GM18951 (cell line): ENCODE data around the gene KRTAP19-1.

ENCODE experiments used
- POLR2A ChIP-seq: IDR thresholded peaks from 4 replicates; pipeline ENCODE4 v1.6.1; 2011; ENCODE audit warnings: mild to moderate bottlenecking; ENCODE audit not compliant: insufficient read length, insufficient read depth; ENCODE audit errors: extremely low read depth
- in situ Hi-C: fragments of 300-500 bp; cut with MboI; formaldehyde crosslinking; loops from one replicate; pipeline ENCODE4 v1.12.0; 2022; ENCODE audit warnings: low sequenced_read_pairs, mixed read lengths, inconsistent platforms; ENCODE audit not compliant: unreplicated experiment

KRTAP19-1 gene

DNA sequence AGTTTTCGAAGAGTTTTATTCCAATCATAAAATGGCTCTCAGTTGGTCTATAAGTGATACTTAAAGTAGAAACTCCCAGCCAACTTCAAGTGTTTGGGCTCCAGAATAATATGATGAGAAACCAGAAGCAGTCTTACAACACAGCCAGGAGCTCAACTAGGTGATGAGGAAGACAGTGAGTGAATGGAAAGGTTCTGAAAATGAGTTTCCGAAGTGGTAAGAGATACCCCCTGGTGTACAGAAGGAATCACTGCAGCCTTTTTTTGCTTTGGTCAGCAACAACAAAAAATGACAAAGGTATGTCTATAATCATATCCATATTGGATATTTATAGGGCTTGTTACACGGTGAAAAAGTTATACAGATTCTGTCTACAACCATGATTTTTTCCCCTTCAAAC, 16.5 kb downstream of the KRTAP19-1 start:
- in situ Hi-C loops: no loop called here
- no peak for TF ChIP-seq POLR2A

DNA sequence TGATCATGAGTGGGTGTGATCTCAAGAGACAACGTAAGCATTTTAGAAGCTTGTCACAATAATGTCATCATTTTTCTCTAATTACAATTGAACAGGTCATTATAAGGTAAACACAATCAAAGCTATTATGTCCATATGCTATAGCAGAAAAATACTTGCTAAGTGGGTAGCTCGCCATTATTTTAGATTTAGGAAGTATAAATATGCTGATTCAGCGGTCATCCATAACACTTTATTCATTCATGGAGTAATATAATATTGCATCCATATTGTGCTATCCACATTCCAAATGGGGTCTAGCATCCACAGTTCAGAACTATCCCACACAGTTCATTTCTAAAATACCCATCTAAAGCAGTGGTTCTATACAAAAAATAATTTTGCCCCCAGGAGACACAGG, 31.7 kb downstream of the KRTAP19-1 start:
- in situ Hi-C loops: no loop called here
- no peak for TF ChIP-seq POLR2A

DNA sequence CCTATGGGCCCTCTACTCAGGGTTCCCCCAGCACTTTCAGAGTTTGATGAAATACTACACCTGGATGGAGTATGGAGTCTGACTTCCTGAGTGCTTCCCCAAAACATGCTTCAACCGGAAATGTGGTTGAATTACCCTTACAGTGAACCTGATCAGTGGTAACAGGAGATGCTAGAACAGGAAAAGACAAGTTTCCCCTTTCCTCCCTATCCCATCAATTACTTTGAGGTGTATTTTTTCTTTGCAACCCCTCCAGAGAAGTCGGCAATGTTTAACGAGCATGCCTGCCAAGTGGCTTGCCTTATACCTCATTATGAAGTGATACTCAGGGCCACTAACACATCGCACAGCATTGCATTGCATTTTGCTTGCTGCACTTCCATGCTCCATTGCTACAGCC, 33.1 kb downstream of the KRTAP19-1 start:
- in situ Hi-C loops: no loop called here

DNA sequence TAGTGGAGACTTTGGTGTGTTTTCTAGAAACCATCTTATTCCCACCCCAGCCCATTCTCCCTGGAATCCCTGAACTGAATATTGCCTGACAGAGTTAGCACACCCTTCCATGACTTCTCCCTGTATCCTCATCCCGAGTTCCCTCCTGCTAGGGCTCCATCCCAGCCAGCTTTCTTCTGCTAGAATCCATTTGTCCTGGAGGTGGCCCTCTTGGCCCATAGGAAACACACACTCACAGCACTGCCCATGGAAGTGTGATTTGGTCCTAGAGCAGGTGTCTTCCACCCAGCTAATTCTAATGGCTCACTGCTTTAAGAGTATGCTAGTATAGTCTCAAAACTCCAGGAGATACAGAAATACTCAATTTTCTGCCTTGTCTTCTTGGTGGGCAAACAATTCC, 36.0 kb downstream of the KRTAP19-1 start:
- no peak for TF ChIP-seq POLR2A
- in situ Hi-C loops: no loop called here

More for the DNA sequence above, 33.1 kb downstream of the KRTAP19-1 start:
- no peak for TF ChIP-seq POLR2A

DNA sequence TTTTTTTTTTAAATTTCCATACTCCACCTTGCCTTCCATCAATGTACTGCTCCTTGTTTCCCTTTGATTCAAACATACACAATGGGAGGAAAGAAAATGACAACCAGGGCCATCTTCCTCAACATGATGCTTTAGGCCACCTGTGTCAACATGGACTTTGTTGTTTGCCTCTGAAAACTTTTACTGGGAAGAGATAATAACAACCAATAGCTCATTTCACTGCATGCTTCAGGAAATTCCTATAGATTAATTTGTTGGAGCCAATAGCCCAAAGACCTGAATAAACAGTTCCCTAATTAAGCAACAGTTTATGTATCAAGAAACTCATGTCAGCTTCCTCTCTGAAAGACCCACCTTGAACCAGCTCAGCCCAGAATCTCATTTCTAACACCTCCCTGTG, 36.9 kb downstream of the KRTAP19-1 start:
- in situ Hi-C loops: no loop called here
- TF ChIP-seq POLR2A: no peak

DNA sequence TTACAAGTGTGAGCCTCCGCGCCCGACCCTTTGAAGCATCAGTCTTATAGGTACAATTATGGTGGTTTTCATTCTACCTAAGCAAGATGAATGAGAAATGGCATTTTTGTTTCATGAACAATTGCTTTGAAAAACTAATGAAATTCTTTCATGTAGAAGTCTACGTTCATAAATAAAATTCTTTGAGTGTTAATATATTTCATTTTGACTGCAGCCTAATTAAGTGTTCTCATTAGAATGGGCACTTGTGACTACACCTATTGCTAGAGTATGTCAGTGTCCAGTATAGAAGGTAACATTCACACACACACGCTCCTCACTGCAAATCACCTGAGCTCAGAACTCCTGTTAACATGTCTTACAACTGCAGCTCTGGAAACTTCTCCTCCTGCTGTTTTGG, 40.2 kb downstream of the KRTAP19-1 start, which contains the start of gene KRTAP15-1:
TSS of gene KRTAP15-1 (plus strand) at position 301 of the 400 bp plus-strand sequence. CDS start at position 354, 53 bp downstream.
- TF ChIP-seq POLR2A: no peak
- in situ Hi-C loops: no loop called here

DNA sequence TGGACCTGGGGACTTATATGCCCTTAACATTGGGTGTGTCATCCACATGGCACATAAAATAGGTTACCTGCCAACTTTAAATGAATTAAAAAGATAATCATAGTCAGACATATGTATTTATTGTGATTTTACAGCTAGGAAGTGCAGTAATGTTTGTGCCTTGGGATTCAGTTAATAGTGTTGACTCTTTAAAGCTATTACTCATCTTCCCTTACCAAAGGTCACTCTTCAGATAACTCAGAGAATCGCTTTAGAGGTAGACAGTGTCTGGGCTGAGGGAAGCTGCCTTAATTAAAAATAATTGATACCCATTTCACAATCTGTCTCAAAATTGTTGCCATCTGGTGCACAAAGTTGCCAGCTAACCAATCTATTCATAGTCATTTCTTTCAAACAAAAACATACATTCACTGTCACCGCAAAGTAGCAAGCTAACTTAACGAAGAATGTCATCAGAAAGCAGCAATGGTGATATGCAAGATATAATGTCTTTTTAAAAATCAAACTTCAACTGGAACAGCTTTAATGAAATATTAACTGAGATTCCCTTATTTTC, 43.1 kb downstream of the KRTAP19-1 start:
- in situ Hi-C loops: no loop called here
- no peak for TF ChIP-seq POLR2A

DNA sequence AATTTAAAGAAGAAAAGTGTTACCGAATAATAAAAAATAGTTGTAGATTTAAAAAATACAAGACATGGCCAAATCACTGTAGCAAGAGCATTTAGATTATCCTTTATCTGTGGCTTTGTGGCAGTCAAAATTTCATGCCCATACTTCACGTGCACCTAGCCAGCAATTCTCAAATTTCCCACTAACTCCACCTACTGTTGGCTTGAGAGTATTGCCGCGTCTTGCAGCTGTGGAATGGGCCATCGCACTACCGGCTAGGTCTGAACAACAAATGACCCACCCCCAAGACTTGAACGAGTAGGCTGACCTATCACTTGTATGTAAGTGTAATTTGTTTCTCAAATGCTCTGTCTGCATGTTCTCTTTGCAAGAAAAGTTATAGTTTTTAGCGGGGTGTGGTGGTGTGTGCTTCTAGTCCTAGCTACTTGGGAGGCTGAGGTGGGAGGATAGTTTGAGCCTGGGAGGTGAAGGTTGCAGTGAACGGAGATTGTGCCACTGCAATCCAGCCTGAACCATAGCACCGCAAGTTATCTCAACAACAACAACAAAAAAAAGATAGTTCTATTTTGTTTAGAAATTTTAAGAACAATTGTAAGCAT, 46.0 kb downstream of the KRTAP19-1 start:
- TF ChIP-seq POLR2A: no peak
- in situ Hi-C loops: no loop called here

DNA sequence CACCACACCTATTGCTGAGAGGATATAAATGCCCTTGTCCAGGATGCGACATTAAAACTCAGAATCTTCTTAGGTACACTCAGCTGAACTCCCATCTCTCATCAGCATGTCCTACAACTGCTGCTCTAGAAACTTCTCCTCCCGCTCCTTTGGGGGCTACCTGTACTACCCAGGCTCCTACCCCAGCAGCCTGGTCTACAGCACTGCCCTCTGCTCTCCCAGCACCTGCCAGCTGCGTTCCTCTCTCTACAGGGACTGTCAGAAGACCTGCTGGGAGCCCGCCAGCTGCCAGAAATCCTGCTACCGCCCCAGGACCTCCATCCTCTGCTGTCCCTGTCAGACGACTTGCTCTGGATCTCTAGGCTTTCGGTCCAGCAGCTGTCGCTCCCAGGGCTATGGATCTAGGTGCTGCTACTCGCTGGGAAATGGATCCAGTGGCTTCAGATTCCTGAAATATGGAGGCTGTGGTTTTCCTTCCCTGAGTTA, 50.0 kb downstream of the KRTAP19-1 start, which contains the start of gene KRTAP13-4:
TSS of gene KRTAP13-4 (plus strand) at position 51 of the 486 bp plus-strand sequence. CDS start at position 107, 56 bp downstream.
- in situ Hi-C loops: no loop called here
- no peak for TF ChIP-seq POLR2A
